SK-N-SH treated with all-trans-retinoic acid at 6 μM for 48 hours (cell line): Measurements from ENCODE around the gene CLK2.

Source experiments
- ATAC-seq: fragments of 200-7000 bp; cut with Tn5 transposase; 3 replicates; pipeline ENCODE4 v1.9.1; 2020; ENCODE audit warnings: mild to moderate bottlenecking, moderate library complexity
- ARNTL ChIP-seq: fragments of 450-650 bp; formaldehyde crosslinking; IDR thresholded peaks from 2 replicates; pipeline ENCODE4 v1.5.0; 2020; ENCODE audit warnings: low read depth, mild to moderate bottlenecking, moderate library complexity, borderline replicate concordance
- BACH2 ChIP-seq: fragments of 250-450 bp; sonication (Bioruptor Pico); IDR thresholded peaks from 2 replicates; pipeline ENCODE4 v1.9.0; 2021; ENCODE audit warnings: mild to moderate bottlenecking, borderline replicate concordance
- CREB5 ChIP-seq: fragments of 250-450 bp; sonication (Bioruptor Pico); IDR thresholded peaks from 2 replicates; pipeline ENCODE4 v1.5.1; 2020; ENCODE audit warnings: low read depth, mild to moderate bottlenecking, moderate library complexity
- CSRNP3 ChIP-seq: fragments of 250-450 bp; sonication (Bioruptor Pico); IDR thresholded peaks from 2 replicates; pipeline ENCODE4 v1.5.1; 2021; ENCODE audit warnings: mild to moderate bottlenecking, moderate library complexity
- GLIS3 ChIP-seq: fragments of 250-450 bp; sonication (Bioruptor Pico); IDR thresholded peaks from 2 replicates; pipeline ENCODE4 v1.5.0; 2020; ENCODE audit warnings: mild to moderate bottlenecking, moderate library complexity
- ISL1 ChIP-seq: fragments of 250-450 bp; sonication (Bioruptor Pico); IDR thresholded peaks from 2 replicates; pipeline ENCODE4 v2.1.2; 2022; ENCODE audit warnings: mild to moderate bottlenecking, moderate library complexity
- OSR1 ChIP-seq: fragments of 250-450 bp; sonication (Bioruptor Pico); IDR thresholded peaks from 2 replicates; pipeline ENCODE4 v1.8.0; 2022; ENCODE audit warnings: moderate library complexity, mild to moderate bottlenecking, inconsistent platforms
- PATZ1 ChIP-seq: fragments of 250-450 bp; sonication (Bioruptor Pico); IDR thresholded peaks from 2 replicates; pipeline ENCODE4 v1.8.0; 2020; ENCODE audit warnings: mild to moderate bottlenecking, moderate library complexity, borderline replicate concordance
- PPARA ChIP-seq: fragments of 250-450 bp; sonication (Bioruptor Pico); IDR thresholded peaks from 2 replicates; pipeline ENCODE4 v1.5.0; 2020; ENCODE audit warnings: mild to moderate bottlenecking, borderline replicate concordance
- RARB ChIP-seq: fragments of 250-450 bp; sonication (Bioruptor Pico); IDR thresholded peaks from 2 replicates; pipeline ENCODE4 v1.8.0; 2021; ENCODE audit warnings: mild to moderate bottlenecking, moderate library complexity
- TCF4 ChIP-seq: fragments of 250-450 bp; sonication (Bioruptor Pico); IDR thresholded peaks from 2 replicates; pipeline ENCODE4 v1.8.0; 2021; ENCODE audit warnings: mild to moderate bottlenecking, moderate library complexity, borderline replicate concordance
- TOX ChIP-seq: fragments of 250-450 bp; sonication (Bioruptor Pico); IDR thresholded peaks from 2 replicates; pipeline ENCODE4 v1.8.0; 2021; ENCODE audit warnings: mild to moderate bottlenecking, moderate library complexity, borderline replicate concordance
- TSHZ2 ChIP-seq: fragments of 250-450 bp; sonication (Bioruptor Pico); IDR thresholded peaks from 2 replicates; pipeline ENCODE4 v1.5.0; 2020; ENCODE audit warnings: mild to moderate bottlenecking, moderate library complexity
- ZC3H10 ChIP-seq: fragments of 250-450 bp; sonication (Bioruptor Pico); IDR thresholded peaks from 2 replicates; pipeline ENCODE4 v1.5.1; 2021; ENCODE audit warnings: mild to moderate bottlenecking, moderate library complexity
- ZFP30 ChIP-seq: fragments of 450-650 bp; formaldehyde crosslinking; IDR thresholded peaks from 2 replicates; pipeline ENCODE4 v1.5.0; 2022; ENCODE audit warnings: mild to moderate bottlenecking, moderate library complexity
- ZNF565 ChIP-seq: fragments of 450-650 bp; formaldehyde crosslinking; conservative IDR thresholded peaks from 2 replicates; pipeline ENCODE4 v1.5.0; 2020; ENCODE audit warnings: low read depth, mild to moderate bottlenecking, moderate library complexity
- ZNF70 ChIP-seq: fragments of 450-650 bp; formaldehyde crosslinking; IDR thresholded peaks from 2 replicates; pipeline ENCODE4 v1.5.0; 2020; ENCODE audit warnings: mild to moderate bottlenecking, moderate library complexity

The CLK2 gene

GRCh38 chr1:155272466-155273342 lies 600 bp downstream of the CLK2 start (continued):
- no peak for TF ChIP-seq CSRNP3 (CRISPR knock-in tag)
- TF ChIP-seq RARB (CRISPR knock-in tag) = no peak
- no peak for TF ChIP-seq ZFP30
- TF ChIP-seq BACH2 (CRISPR knock-in tag) = no peak
- no peak for TF ChIP-seq ZNF70 (CRISPR knock-in tag)
- TF ChIP-seq TSHZ2 (CRISPR knock-in tag) = no peak
- no peak for TF ChIP-seq ISL1 (CRISPR knock-in tag)
- no peak for TF ChIP-seq ZNF565 (CRISPR knock-in tag)

GRCh38 chr1:155269381-155269780 lies 3.9 kb downstream of the CLK2 start:
- TF ChIP-seq RARB (CRISPR knock-in tag) = no peak
- no peak for TF ChIP-seq GLIS3
- TF ChIP-seq CREB5 = no peak
- TF ChIP-seq ZFP30 = no peak
- no peak for TF ChIP-seq PPARA (CRISPR knock-in tag)
- TF ChIP-seq, all 23 proteins: peak for 0

GRCh38 chr1:155268630-155269029 lies 4.7 kb downstream of the CLK2 start:
- no peak for ATAC-seq
- TF ChIP-seq ZFP30 (no peak), OSR1 (CRISPR knock-in tag) (no peak), RARB (CRISPR knock-in tag) (no peak), ZC3H10 (CRISPR knock-in tag) (no peak), TOX (CRISPR knock-in tag) (no peak), ZNF70 (CRISPR knock-in tag) (no peak), TCF4 (CRISPR knock-in tag) (no peak), PATZ1 (CRISPR knock-in tag) (no peak)

More at GRCh38 chr1:155269381-155269780, 3.9 kb downstream of the CLK2 start:
- no peak for ATAC-seq

- no peak for TF ChIP-seq CREB5
- no peak for TF ChIP-seq ARNTL (CRISPR knock-in tag)
- no peak for TF ChIP-seq PPARA (CRISPR knock-in tag)
- TF ChIP-seq TCF4 (CRISPR knock-in tag) = no peak
- TF ChIP-seq CSRNP3 (CRISPR knock-in tag) = no peak
- no peak for TF ChIP-seq TSHZ2 (CRISPR knock-in tag)
- no peak for ATAC-seq
These were observed 5.9 kb downstream of the CLK2 start for GRCh38 chr1:155267373-155267772.
